Fibroblast of the conjunctiva (primary cell): ENCODE data around the gene ANKUB1.
A peak's percentile ranks its signal among the peaks of the same experiment; 100 is the strongest.

ENCODE experiments used
- DNase-seq: peaks from one replicate; pipeline ENCODE4 v3.0.0-alpha.2; 2010; ENCODE audit warnings: low read depth

Gene ANKUB1

GRCh38 chr3:149763565-149764195, 28.7 kb downstream of the ANKUB1 start:
- DNase-seq: no peak

- no peak for DNase-seq
These were observed 38.6 kb downstream of the ANKUB1 start for GRCh38 chr3:149753717-149754116.

GRCh38 chr3:149752788-149753136, 39.6 kb downstream of the ANKUB1 start:
- no peak for DNase-seq

GRCh38 chr3:149752051-149752787, 40.1 kb downstream of the ANKUB1 start, which contains the start of gene COMMD2:
COMMD2 (minus strand) TSS chr3:149752489; CDS start chr3:149752444, 45 bp downstream.
- DNase-seq: peak; percentile 70

- no peak for DNase-seq
These were observed 40.8 kb downstream of the ANKUB1 start for GRCh38 chr3:149751551-149751950.

- DNase-seq: no peak
These were observed 47.7 kb downstream of the ANKUB1 start for GRCh38 chr3:149744606-149745005.

- DNase-seq: no peak
These were observed 48.2 kb downstream of the ANKUB1 start for GRCh38 chr3:149744151-149744550.

- no peak for DNase-seq
These were observed 53.0 kb downstream of the ANKUB1 start for GRCh38 chr3:149739396-149739795.

GRCh38 chr3:149738876-149739275, 53.5 kb downstream of the ANKUB1 start:
- DNase-seq: no peak

GRCh38 chr3:149736953-149737205, 55.5 kb downstream of the ANKUB1 start:
- no peak for DNase-seq

- DNase-seq: no peak
These were observed 56.0 kb downstream of the ANKUB1 start for GRCh38 chr3:149736175-149736952.

- DNase-seq: no peak
These were observed 60.1 kb downstream of the ANKUB1 start for GRCh38 chr3:149732234-149732633.

GRCh38 chr3:149727656-149728055, 64.7 kb downstream of the ANKUB1 start:
- no peak for DNase-seq

- DNase-seq: no peak
These were observed 65.5 kb downstream of the ANKUB1 start for GRCh38 chr3:149726716-149727407.

- DNase-seq: no peak
These were observed 68.6 kb downstream of the ANKUB1 start for GRCh38 chr3:149723781-149724180.

- DNase-seq: no peak
These were observed 71.4 kb downstream of the ANKUB1 start for GRCh38 chr3:149720918-149721317.

- DNase-seq: peak; percentile 81
These were observed 74.8 kb downstream of the ANKUB1 start for GRCh38 chr3:149717391-149718056.

- DNase-seq: no peak
These were observed 75.4 kb downstream of the ANKUB1 start for GRCh38 chr3:149716984-149717383.

- no peak for DNase-seq
These were observed 77.1 kb downstream of the ANKUB1 start for GRCh38 chr3:149715247-149715646.

GRCh38 chr3:149713730-149714654, 78.4 kb downstream of the ANKUB1 start:
- no peak for DNase-seq
